Activated T-cell treated with anti-CD3 and anti-CD28 coated beads, Interleukin-2, amount 50 U/mL, for 4 hours (primary cell): ENCODE measurements around the gene WDR62. TPM values are rescaled to one million over a fixed set of nuclear protein-coding genes. Genes with fewer than 3 reads are reported as not detected.
A peak's percentile ranks its signal among the peaks of the same experiment; 100 is the strongest.
"Not testable (repeated sequence)": the region's sequence is repeated elsewhere in the genome, so short reads cannot be mapped to it uniquely, and the experiment has no call there.

Experiments
- ATAC-seq, 2 donors: fragments of 200-7000 bp; cut with Tn5 transposase; one replicate each; pipeline ENCODE4 v1.10.0; 2021
- DNase-seq: peaks from one replicate; pipeline ENCODE4 v3.0.0-alpha.2; 2020
- H3K27me3 Mint-ChIP-seq: one replicate; pipeline ENCODE4 v1.8.0; 2021; ENCODE audit warnings: low read depth, mixed read lengths
- H3K36me3 Mint-ChIP-seq: one replicate; pipeline ENCODE4 v1.8.0; 2022; ENCODE audit warnings: mixed read lengths; ENCODE audit not compliant: insufficient read depth
- H3K4me1 Mint-ChIP-seq: one replicate; pipeline ENCODE4 v1.8.0; 2021; ENCODE audit warnings: low read depth, mixed read lengths
- H3K4me3 Mint-ChIP-seq: one replicate; pipeline ENCODE4 v1.8.0; 2021; ENCODE audit warnings: mild to moderate bottlenecking, moderate library complexity, mixed read lengths
- H3K9me3 Mint-ChIP-seq: one replicate; pipeline ENCODE4 v1.8.0; 2021; ENCODE audit warnings: mixed read lengths
- total RNA-seq, 3 donors: library from RNA; stranded (reverse); gene quantifications; one replicate each; pipeline ENCODE4 v1.2.1, GENCODE V29; 2021

WDR62 gene
- total RNA-seq, 3 donors from 2014 or later = 10.3 to 14.6 (median 12.5) TPM

- ATAC-seq (no peak), DNase-seq (no peak)
- Mint-ChIP-seq H3K27me3 (no peaks in the 10 kb centered on the region), H3K4me3 (no peak overlapping the region), H3K4me1 (peaks cover 16% of the 10 kb centered on the region), H3K9me3 (no peaks in the 10 kb centered on the region), H3K36me3 (peaks cover 4% of the 10 kb centered on the region)
Measured at GRCh38 chr19:36051637-36052036, 3.1 kb upstream of the WDR62 start.

- ATAC-seq (peak; percentile 88 to 90), DNase-seq (peak; percentile 99)
- H3K27me3 Mint-ChIP-seq = no peaks in the 10 kb centered on the region
- peaks cover 16% of the 10 kb centered on the region for H3K4me1 Mint-ChIP-seq
- H3K4me3 Mint-ChIP-seq = peak within 1 kb of the TSS; percentile 91
- no peaks in the 10 kb centered on the region for H3K9me3 Mint-ChIP-seq
- peaks cover 3% of the 10 kb centered on the region for H3K36me3 Mint-ChIP-seq
Measured at GRCh38 chr19:36054119-36054732, 471 bp upstream of the WDR62 start, which contains the start of gene THAP8. TSS of gene THAP8 (minus strand) at chr19:36054285. CDS start at chr19:36054217, 68 bp downstream.

GRCh38 chr19:36058481-36059179 is 3.9 kb downstream of the WDR62 start:
- H3K27me3 Mint-ChIP-seq = no peaks in the 10 kb centered on the region
- H3K9me3 Mint-ChIP-seq = no peaks in the 10 kb centered on the region
- peaks cover 2% of the 10 kb centered on the region for H3K36me3 Mint-ChIP-seq
- H3K4me3 Mint-ChIP-seq = no peak overlapping the region
- DNase-seq (no peak), ATAC-seq (no peak)
- peaks cover 10% of the 10 kb centered on the region for H3K4me1 Mint-ChIP-seq

DNA sequence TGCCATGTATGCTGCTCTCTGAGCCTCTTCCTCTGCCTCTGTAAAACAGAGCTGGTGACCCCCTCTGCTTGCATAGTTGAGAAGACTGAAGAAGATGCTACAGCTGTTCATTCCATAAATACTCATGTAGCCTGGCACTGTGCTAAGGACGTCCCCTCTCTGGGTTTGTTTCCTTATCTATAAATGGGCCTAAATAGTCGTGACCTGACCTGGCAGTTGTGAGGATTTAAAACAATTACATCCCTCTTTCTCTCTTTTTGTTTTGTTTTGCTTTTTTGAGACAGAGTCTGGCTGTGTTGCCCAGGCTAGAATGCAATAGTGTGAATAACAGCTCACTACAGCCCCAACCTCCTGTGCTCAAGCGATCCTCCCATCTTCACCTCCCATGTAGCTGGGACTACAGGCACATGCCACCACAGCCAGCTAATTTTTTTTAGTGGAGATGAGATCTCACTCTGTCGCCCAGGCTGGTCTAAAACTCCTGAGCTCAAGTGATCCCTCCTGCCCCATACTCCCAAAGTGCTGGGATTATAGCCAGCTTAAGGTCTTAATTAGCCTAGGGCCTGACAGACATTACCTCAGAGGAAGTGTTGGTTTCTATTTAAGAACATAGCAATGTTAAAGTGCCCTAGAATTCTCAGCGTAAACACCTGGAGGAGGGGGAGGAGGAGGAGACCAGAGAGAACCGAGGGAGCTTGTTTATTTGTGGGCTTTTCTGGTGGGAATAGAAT is 4.6 kb downstream of the WDR62 start:
- DNase-seq = no peak
- no peaks in the 10 kb centered on the region for H3K9me3 Mint-ChIP-seq
- peaks cover 7% of the 10 kb centered on the region for H3K4me1 Mint-ChIP-seq
- H3K36me3 Mint-ChIP-seq = peaks cover 2% of the 10 kb centered on the region
- H3K27me3 Mint-ChIP-seq = no peaks in the 10 kb centered on the region
- no peak overlapping the region for H3K4me3 Mint-ChIP-seq
- ATAC-seq = no peak

- H3K4me3 Mint-ChIP-seq = no peak overlapping the region
- ATAC-seq (peak; percentile 40 to 58), DNase-seq (no peak)
- no peaks in the 10 kb centered on the region for H3K9me3 Mint-ChIP-seq
- H3K36me3 Mint-ChIP-seq = peaks cover 2% of the 10 kb centered on the region
- H3K27me3 Mint-ChIP-seq = no peaks in the 10 kb centered on the region
- peaks cover 4% of the 10 kb centered on the region for H3K4me1 Mint-ChIP-seq
Measured at GRCh38 chr19:36060430-36060829, 5.7 kb downstream of the WDR62 start.

GRCh38 chr19:36061367-36061766 is 6.7 kb downstream of the WDR62 start:
- H3K9me3 Mint-ChIP-seq = no peaks in the 10 kb centered on the region

DNA sequence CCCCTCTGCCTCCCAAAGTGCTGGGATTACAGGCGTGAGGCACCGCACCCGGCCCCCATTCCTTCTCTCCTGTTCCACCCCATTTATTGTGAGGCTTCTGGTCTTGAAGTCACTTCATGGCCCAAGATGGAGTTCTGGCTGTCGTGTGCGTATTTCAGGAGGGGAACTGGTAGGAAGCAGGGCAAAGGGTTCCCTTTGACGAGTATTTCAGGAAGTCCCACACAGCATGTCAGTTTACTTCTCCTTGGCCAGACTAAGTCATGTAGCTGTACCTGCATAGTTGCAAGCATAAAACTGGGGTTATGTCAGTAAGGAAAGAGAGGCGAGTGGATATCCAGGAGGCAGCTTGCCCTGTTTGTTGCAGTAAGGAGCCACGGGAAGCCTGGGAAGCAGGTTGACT is 10.1 kb downstream of the WDR62 start:
- H3K27me3 Mint-ChIP-seq = no peaks in the 10 kb centered on the region
- H3K4me1 Mint-ChIP-seq = no peaks in the 10 kb centered on the region
- H3K36me3 Mint-ChIP-seq = peaks cover 2% of the 10 kb centered on the region
- no peak for DNase-seq
- no peak overlapping the region for H3K4me3 Mint-ChIP-seq
- ATAC-seq = no peak
- no peaks in the 10 kb centered on the region for H3K9me3 Mint-ChIP-seq

More at GRCh38 chr19:36061367-36061766, 6.7 kb downstream of the WDR62 start:
- no peak for DNase-seq
- no peak for ATAC-seq
- H3K4me3 Mint-ChIP-seq = no peak overlapping the region
- H3K36me3 Mint-ChIP-seq = peaks cover 2% of the 10 kb centered on the region
- H3K4me1 Mint-ChIP-seq = no peaks in the 10 kb centered on the region
- H3K27me3 Mint-ChIP-seq = no peaks in the 10 kb centered on the region

GRCh38 chr19:36067681-36068080 is 13.0 kb downstream of the WDR62 start:
- DNase-seq (no peak), ATAC-seq (no peak)
- H3K27me3 Mint-ChIP-seq = no peaks in the 10 kb centered on the region
- no peaks in the 10 kb centered on the region for H3K9me3 Mint-ChIP-seq
- H3K4me3 Mint-ChIP-seq = no peak overlapping the region
- peaks cover 3% of the 10 kb centered on the region for H3K36me3 Mint-ChIP-seq
- no peaks in the 10 kb centered on the region for H3K4me1 Mint-ChIP-seq

DNA sequence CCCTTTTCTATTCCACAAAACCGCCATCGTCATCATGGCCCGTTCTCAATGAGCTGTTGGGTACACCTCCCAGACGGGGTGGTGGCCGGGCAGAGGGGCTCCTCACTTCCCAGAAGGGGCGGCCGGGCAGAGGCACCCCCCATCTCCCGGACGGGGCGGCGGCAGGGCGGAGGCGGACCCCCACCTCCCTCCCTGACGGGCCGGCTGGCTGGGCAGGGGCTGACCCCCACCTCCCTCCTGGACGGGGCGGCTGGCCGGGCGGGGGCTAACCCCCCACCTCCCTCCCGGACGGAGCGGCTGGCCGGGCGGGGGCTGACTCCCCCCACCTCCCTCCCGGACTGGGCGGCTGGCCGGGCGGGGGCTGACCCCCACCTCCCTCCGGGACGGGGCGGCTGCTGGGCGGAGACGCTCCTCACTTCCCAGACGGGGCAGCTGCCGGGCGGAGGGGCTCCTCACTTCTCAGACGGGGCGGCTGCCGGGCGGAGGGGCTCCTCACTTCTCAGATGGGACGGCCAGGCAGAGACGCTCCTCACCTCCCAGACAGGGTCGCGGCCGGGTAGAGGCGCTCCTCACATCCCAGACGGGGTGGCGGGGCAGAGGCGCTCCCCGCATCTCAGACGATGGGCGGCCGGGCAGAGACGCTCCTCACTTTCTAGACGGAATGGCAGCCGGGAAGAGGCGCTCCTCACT is 14.3 kb downstream of the WDR62 start:
- DNase-seq, H3K4me1 Mint-ChIP-seq, H3K4me3 Mint-ChIP-seq, H3K36me3 Mint-ChIP-seq, H3K27me3 Mint-ChIP-seq, H3K9me3 Mint-ChIP-seq, ATAC-seq: not testable (repeated sequence)

GRCh38 chr19:36072081-36072480 is 17.4 kb downstream of the WDR62 start:
- H3K27me3 Mint-ChIP-seq = no peaks in the 10 kb centered on the region
- peaks cover 3% of the 10 kb centered on the region for H3K36me3 Mint-ChIP-seq
- no peak overlapping the region for H3K4me3 Mint-ChIP-seq
- no peak for DNase-seq
- ATAC-seq = no peak
- no peaks in the 10 kb centered on the region for H3K9me3 Mint-ChIP-seq
- no peaks in the 10 kb centered on the region for H3K4me1 Mint-ChIP-seq

GRCh38 chr19:36073121-36073876 is 18.6 kb downstream of the WDR62 start:
- DNase-seq = no peak
- no peak for ATAC-seq
- Mint-ChIP-seq H3K9me3 (no peaks in the 10 kb centered on the region), H3K36me3 (peaks cover 3% of the 10 kb centered on the region), H3K4me1 (no peaks in the 10 kb centered on the region), H3K27me3 (no peaks in the 10 kb centered on the region), H3K4me3 (no peak overlapping the region)

DNA sequence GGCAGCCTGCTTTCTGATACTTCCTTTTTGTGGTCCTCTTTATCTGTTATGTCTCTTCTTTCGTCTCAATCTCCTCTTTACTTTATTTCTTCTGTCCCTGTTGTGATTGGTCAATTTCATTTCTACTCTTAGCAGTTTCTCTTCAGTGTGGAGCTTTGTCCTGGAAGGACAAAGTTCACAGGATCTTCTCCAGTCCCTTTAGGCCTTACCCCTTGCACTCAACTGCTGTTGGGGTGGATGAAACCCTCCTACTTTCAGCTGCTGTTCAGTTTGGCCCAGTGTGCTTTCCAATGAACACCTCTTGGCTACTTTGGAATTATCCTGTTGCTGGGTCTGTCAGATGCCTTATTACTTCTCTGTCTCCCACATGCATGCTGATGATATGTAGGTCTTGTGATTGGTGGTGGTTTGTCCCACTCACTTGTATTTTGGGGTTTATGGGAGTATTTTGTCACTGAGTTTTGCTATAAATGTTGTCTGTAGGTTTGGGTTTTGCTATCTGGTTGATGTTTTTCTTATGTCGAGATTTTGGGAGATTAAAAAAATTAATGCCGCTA is 24.8 kb downstream of the WDR62 start:
- Mint-ChIP-seq H3K4me3 (no peak overlapping the region), H3K4me1 (no peaks in the 10 kb centered on the region), H3K36me3 (peaks cover 5% of the 10 kb centered on the region), H3K9me3 (no peaks in the 10 kb centered on the region), H3K27me3 (no peaks in the 10 kb centered on the region)
- ATAC-seq (no peak), DNase-seq (no peak)

DNA sequence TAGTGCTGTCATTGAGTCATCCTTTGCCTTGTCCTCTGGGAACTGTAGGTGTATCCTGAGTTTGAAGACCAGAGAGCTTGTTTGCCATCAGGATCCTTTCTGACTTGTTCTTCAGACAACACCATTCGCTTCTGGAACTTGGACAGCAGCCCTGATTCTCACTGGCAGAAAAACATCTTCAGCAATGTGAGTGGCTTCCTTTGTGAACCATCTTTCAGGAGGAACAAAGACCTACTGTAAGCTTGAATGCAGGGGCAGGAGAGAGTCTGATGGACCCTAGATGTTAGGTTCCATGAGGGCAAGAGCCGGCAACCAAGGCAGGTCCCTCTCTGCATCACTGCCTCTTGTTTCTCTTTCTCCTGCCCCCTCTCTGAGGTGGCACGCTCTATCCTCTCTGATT is 26.7 kb downstream of the WDR62 start:
- H3K4me1 Mint-ChIP-seq = no peaks in the 10 kb centered on the region
- DNase-seq (no peak), ATAC-seq (no peak)
- no peaks in the 10 kb centered on the region for H3K27me3 Mint-ChIP-seq
- no peaks in the 10 kb centered on the region for H3K9me3 Mint-ChIP-seq
- peaks cover 3% of the 10 kb centered on the region for H3K36me3 Mint-ChIP-seq
- no peak overlapping the region for H3K4me3 Mint-ChIP-seq
